Memory B cell (primary cell): ENCODE data around the gene SULT1C4.

Experiments used
- ATAC-seq: fragments of 150-1000 bp; cut with Tn5 transposase; 2 replicates; pipeline ENCODE4 v1.10.0; 2021; ENCODE audit warnings: low read depth, mild to moderate bottlenecking, moderate library complexity
- DNase-seq, 2 donors: peaks; one replicate each; pipeline ENCODE4 v3.0.0; 2022; ENCODE audit warnings: low spot score in 2 of 2
- H3K27ac Mint-ChIP-seq: one replicate; pipeline ENCODE4 v1.8.0; 2022; ENCODE audit warnings: mild to moderate bottlenecking, moderate library complexity, mixed read lengths
- H3K27me3 Mint-ChIP-seq: one replicate; pipeline ENCODE4 v1.8.0; 2022; ENCODE audit warnings: mixed read lengths
- H3K36me3 Mint-ChIP-seq: one replicate; pipeline ENCODE4 v1.8.0; 2022; ENCODE audit warnings: mild to moderate bottlenecking, mixed read lengths
- H3K4me1 Mint-ChIP-seq: one replicate; pipeline ENCODE4 v1.8.0; 2022; ENCODE audit warnings: mixed read lengths
- H3K4me3 Mint-ChIP-seq: one replicate; pipeline ENCODE4 v1.8.0; 2022; ENCODE audit warnings: mild to moderate bottlenecking, moderate library complexity, mixed read lengths
- H3K9me3 Mint-ChIP-seq: one replicate; pipeline ENCODE4 v1.8.0; 2022; ENCODE audit warnings: mixed read lengths

The SULT1C4 gene

DNA sequence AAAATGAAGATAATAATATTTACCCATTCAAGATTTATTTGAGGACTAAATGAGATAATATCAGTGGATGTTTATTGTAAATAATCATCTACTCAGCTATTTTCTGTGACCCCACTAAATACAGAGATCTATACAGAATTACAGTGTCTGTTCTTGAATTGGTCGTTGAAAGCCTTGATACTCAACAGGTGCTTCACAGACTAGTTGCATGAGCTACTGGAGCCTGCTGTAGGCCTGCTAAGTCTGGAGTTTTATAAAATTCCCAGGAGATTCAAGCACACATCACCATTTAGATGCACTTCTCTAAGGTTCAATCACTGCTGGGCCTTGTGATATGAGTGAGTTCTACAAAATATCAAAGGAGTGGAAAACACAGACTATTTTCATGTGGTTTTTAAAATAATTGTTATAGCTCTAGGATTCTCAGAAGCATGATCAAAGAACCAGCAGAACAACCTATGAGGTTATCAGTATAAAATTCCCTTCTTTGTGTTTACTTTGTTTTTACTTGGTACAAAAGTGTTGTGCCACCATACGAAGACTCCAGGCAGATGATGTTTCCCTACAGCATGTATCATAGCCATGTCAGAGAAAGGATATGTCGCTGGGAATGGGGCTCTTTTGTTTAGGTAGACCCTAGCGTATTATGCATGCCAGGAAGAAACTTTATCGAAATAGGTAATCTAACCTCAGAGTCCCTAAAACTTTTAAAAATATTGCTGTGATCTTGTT, 7.1 kb downstream of the SULT1C4 start:
- ATAC-seq (no peak), DNase-seq (no peak)
- Mint-ChIP-seq H3K4me3 (no peak overlapping the region), H3K4me1 (no peaks in the 10 kb centered on the region), H3K9me3 (peaks cover 2% of the 10 kb centered on the region), H3K27ac (no peak overlapping the region), H3K27me3 (peaks cover 7% of the 10 kb centered on the region), H3K36me3 (no peaks in the 10 kb centered on the region)

DNA sequence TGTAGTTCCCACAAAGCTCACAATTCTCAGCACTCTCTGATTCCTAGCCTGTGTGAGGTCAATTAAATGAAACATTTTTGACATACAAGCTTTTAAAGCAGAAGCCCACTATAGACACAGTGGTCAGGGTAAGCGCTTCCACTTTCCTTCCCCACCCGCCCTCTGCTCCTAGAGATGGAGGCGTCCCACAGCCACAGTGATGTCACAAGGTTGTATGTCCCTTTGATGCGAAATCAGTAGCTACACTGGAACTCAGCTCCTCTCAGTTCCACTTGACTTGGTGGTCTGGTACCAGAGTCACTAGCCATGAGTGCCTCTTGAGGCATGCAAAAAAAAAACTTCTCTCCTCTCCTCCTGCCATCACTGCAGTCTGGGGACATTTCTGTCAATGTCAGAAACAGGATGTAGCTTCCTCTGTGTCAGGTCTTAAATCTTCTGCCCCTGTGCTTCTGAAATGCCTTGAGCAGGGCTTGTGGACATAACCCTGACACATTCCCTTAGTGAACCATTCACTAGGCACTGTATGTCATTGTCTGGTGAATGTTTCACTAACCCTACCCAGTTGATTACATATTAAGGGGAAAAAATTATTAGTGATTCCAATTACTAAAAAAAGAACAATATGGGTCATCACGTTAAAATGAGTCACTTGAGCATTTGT, 7.8 kb downstream of the SULT1C4 start:
- DNase-seq = no peak
- Mint-ChIP-seq H3K4me1 (no peaks in the 10 kb centered on the region), H3K4me3 (no peak overlapping the region), H3K9me3 (peaks cover 2% of the 10 kb centered on the region), H3K36me3 (no peaks in the 10 kb centered on the region), H3K27ac (no peak overlapping the region), H3K27me3 (peaks cover 7% of the 10 kb centered on the region)
- no peak for ATAC-seq

DNA sequence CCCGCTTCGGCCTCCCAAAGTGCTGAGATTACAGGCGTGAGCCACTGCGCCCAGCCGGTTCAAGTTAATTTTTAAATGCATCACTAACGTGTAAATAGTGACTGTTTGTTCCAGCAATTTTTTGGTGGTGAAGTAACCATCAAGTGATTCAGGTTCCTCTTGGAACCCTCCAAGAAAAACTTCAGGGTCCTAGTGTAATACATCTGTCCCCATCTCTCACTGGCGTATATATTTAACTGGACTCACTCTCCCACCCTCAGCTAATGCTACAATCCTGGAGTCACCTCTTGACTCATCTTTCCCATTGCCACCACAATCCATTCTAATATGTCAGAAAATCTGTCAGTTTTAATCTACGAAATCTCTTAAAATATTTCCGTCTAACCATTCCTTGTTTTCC, 10.3 kb downstream of the SULT1C4 start:
- no peak for ATAC-seq
- no peak overlapping the region for H3K4me3 Mint-ChIP-seq
- DNase-seq = no peak
- H3K4me1 Mint-ChIP-seq = no peaks in the 10 kb centered on the region
- H3K27me3 Mint-ChIP-seq = peaks cover 7% of the 10 kb centered on the region
- H3K36me3 Mint-ChIP-seq = peaks cover 2% of the 10 kb centered on the region
- peaks cover 8% of the 10 kb centered on the region for H3K9me3 Mint-ChIP-seq
- no peak overlapping the region for H3K27ac Mint-ChIP-seq

DNA sequence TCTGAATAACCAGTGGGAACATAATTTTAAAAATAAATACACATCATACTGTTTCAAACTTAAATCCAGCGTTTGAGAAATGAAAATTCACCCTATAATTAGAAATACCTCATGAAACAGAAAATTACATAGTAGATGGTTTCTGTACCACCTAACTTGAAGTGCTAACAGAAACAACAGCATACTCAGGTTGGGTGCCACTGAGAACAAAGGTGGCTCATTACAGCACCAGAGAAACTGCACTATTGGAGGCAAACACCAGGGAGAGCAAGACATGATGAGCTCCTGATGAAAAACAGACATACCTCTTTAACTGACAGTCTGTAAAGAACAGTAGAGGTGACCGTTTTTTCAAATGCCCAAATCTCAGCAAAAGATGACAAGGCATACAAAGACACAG, 12.6 kb downstream of the SULT1C4 start:
- no peak for DNase-seq
- no peaks in the 10 kb centered on the region for H3K4me1 Mint-ChIP-seq
- ATAC-seq = no peak

DNA sequence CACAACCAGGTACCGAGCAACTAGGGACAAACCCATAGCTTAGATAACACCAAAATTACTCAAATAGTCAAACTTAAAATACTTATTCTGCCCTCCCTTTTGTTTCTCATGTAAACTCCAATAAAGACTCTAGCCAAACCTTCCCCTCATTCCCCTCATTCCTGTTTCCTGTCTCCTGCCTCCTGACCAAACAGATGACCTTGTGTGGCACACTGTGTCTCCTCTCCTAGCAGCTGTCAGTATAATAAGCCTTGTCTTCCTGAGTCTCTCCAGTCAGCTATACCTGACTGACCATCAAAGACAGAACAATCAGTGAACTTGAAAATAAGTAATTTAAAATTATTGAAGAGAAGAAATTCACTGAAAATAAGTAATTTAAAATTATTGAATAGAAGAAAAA, 14.3 kb downstream of the SULT1C4 start:
- ATAC-seq (no peak), DNase-seq (no peak)
- Mint-ChIP-seq H3K27me3 (peaks cover 4% of the 10 kb centered on the region), H3K27ac (no peak overlapping the region), H3K36me3 (peaks cover 5% of the 10 kb centered on the region), H3K4me3 (no peak overlapping the region), H3K9me3 (peaks cover 8% of the 10 kb centered on the region), H3K4me1 (no peaks in the 10 kb centered on the region)

More for the DNA sequence above, 12.6 kb downstream of the SULT1C4 start:
- Mint-ChIP-seq H3K27ac (no peak overlapping the region), H3K27me3 (peaks cover 4% of the 10 kb centered on the region), H3K9me3 (peaks cover 8% of the 10 kb centered on the region), H3K36me3 (peaks cover 2% of the 10 kb centered on the region), H3K4me3 (no peak overlapping the region)

DNA sequence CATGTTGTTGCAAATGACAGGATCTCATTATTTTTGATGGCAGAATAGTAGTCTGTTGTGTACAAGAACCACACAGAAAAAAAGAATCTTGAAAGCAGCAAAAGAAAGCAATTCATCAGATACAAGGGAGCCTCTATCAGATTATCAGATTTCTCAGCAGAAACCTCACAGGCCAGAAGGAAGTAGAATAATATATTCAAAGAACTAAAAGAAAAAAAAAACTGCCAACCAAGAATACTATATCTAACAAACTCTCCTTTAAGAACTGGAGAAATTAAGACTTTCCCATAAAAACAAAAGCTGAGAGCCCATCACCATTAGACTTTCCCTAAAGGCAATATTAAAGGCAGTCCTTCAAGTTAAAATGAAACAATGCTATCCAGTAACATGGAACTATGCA, 15.4 kb downstream of the SULT1C4 start:
- Mint-ChIP-seq H3K4me3 (no peak overlapping the region), H3K36me3 (peaks cover 6% of the 10 kb centered on the region), H3K9me3 (peaks cover 9% of the 10 kb centered on the region), H3K27ac (no peak overlapping the region), H3K4me1 (no peaks in the 10 kb centered on the region), H3K27me3 (peaks cover 4% of the 10 kb centered on the region)
- no peak for DNase-seq
- no peak for ATAC-seq

DNA sequence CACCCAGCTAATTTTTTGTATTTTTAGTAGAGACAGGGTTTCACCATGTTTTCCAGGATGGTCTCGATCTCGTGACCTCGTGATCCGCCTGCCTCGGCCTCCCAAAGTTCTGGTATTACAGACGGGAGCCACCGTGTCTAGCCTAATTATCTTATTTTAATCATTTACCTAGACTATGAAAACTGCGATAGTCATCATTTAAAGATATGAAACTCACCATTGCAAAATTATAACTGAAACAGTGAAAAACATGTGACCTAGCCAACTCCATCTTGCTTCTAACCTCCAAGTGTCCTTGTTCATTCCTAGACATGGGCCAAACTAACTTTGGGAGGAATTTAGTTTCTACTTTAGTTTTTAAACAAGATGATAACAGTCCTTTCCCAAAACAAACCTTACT, 17.4 kb downstream of the SULT1C4 start:
- Mint-ChIP-seq H3K36me3 (peaks cover 6% of the 10 kb centered on the region), H3K27ac (no peak overlapping the region), H3K9me3 (peaks cover 10% of the 10 kb centered on the region), H3K4me3 (no peak overlapping the region), H3K4me1 (no peaks in the 10 kb centered on the region), H3K27me3 (no peaks in the 10 kb centered on the region)
- DNase-seq (no peak), ATAC-seq (no peak)

DNA sequence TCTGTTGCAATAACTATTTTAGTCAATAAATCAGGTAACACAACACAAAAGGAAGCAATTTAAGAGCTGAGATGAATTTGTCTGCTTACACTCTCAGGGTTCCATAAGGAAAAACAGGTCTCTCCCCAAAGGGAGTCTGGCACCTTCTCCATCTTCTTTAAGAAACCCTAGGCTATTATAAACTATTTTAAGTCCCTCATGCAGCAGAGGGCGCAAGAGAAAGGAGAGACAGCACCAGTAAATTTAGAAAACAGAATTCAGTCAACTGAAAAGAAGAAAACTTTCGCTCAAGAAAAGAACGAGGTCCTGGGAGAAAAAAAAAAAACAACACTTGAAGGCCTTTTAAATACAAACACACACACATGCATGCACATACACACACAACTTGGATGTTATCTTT, 19.1 kb downstream of the SULT1C4 start:
- no peak for ATAC-seq
- Mint-ChIP-seq H3K27me3 (no peaks in the 10 kb centered on the region), H3K4me3 (no peak overlapping the region), H3K4me1 (no peaks in the 10 kb centered on the region), H3K27ac (no peak overlapping the region), H3K36me3 (peaks cover 6% of the 10 kb centered on the region), H3K9me3 (peaks cover 15% of the 10 kb centered on the region)
- no peak for DNase-seq

DNA sequence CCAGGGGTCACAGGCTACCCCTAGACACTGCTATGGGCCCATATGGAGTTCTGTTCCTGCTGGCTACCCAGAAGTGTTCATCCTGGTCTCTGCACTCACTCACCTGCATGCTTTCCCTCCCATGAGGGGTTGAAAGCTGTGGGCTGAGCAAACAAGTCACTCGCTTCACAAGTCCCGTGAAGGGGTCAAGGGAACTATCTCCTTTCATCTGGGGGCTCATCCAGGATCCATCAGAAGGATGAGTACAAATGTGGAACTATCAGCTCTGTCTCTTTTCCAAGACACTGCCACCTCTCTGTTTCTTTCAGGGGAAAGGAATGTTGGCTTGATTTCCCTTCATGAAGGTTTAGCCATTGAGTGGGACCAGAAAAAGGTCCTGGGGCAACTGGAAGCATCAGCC, 21.7 kb downstream of the SULT1C4 start:
- Mint-ChIP-seq H3K9me3 (peaks cover 9% of the 10 kb centered on the region), H3K36me3 (peaks cover 5% of the 10 kb centered on the region), H3K27me3 (no peaks in the 10 kb centered on the region)

DNA sequence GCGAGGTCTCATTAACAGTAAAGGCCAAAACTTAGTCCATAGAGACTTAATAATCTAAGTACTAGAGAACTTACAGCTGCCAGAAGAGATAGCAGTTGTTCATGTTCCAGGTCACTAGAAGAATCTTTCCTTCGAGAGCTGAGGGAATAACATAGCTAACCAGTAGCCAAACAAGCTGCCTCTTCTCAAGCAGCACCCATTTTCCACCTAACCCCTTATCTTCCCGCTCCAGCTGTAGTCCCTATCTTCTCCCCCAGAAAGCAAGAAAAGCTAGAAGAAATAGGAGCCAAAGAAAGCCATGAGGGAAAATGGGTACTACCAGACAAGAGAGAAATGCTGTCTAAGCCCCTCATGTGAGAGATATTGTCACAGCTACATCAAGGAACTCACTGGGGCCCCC, 24.0 kb downstream of the SULT1C4 start:
- ATAC-seq (no peak), DNase-seq (no peak)
- Mint-ChIP-seq H3K27ac (no peak overlapping the region), H3K4me1 (no peaks in the 10 kb centered on the region), H3K4me3 (no peak overlapping the region), H3K27me3 (no peaks in the 10 kb centered on the region), H3K9me3 (peaks cover 17% of the 10 kb centered on the region), H3K36me3 (peaks cover 5% of the 10 kb centered on the region)

More for the DNA sequence above, 21.7 kb downstream of the SULT1C4 start:
- Mint-ChIP-seq H3K27ac (no peak overlapping the region), H3K4me1 (no peaks in the 10 kb centered on the region), H3K4me3 (no peak overlapping the region)
- ATAC-seq = no peak
- no peak for DNase-seq

DNA sequence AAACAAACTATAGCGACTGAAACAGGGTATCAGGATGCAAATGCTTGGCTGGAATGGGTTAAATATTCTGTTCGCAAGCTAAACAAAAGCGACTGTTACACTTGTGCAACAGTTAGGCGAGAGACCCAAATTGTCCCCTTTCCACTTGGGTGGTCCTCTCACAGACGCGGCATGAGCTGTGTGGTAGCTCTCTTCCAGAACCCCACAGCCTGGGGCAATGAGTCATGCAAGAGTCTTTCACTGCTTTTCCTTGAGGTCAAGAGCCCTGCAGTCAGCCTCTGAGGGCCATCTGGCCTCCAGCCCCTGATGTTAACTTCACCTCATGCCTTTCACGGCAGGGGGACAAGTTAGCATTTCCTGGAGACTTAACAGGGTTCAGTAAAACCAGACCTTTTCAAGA, 25.7 kb downstream of the SULT1C4 start:
- no peaks in the 10 kb centered on the region for H3K4me1 Mint-ChIP-seq
- no peak overlapping the region for H3K4me3 Mint-ChIP-seq
- peaks cover 15% of the 10 kb centered on the region for H3K9me3 Mint-ChIP-seq
- ATAC-seq = no peak
- H3K27me3 Mint-ChIP-seq = peaks cover 3% of the 10 kb centered on the region
- H3K36me3 Mint-ChIP-seq = peaks cover 2% of the 10 kb centered on the region
- no peak overlapping the region for H3K27ac Mint-ChIP-seq
- no peak for DNase-seq

DNA sequence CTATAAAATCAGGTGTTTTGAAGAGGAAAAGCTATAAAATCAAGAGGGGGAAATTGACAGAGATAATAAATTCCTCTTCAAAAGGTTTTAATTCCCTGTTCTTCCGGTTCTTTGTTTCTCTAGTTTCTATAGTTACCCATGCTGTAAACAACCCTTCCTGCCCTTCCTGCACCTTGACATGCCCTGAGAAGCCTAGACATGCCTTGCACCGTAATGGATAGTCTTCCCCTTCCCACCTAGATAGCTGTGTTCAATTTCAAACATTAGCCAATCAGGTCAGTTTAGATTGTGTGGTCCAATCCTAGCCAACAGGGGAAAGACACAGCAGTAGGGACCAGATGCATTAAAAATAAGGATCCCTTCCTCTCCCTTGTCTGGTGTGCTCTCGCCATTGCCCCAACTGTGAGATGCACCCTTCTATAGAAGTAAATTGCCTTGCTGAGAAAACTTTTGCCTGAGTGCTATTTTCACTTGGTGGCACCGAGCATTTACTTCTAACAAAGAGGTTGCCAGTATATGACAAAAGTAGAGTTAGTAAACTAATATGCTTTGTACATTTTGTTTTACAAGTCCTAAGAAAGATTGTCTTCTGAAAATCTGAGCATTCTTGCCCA, 27.1 kb downstream of the SULT1C4 start:
- no peak overlapping the region for H3K27ac Mint-ChIP-seq
- DNase-seq (no peak), ATAC-seq (no peak)
- peaks cover 2% of the 10 kb centered on the region for H3K36me3 Mint-ChIP-seq
- H3K4me3 Mint-ChIP-seq = no peak overlapping the region
- peaks cover 13% of the 10 kb centered on the region for H3K9me3 Mint-ChIP-seq
- peaks cover 10% of the 10 kb centered on the region for H3K27me3 Mint-ChIP-seq
- H3K4me1 Mint-ChIP-seq = no peaks in the 10 kb centered on the region

DNA sequence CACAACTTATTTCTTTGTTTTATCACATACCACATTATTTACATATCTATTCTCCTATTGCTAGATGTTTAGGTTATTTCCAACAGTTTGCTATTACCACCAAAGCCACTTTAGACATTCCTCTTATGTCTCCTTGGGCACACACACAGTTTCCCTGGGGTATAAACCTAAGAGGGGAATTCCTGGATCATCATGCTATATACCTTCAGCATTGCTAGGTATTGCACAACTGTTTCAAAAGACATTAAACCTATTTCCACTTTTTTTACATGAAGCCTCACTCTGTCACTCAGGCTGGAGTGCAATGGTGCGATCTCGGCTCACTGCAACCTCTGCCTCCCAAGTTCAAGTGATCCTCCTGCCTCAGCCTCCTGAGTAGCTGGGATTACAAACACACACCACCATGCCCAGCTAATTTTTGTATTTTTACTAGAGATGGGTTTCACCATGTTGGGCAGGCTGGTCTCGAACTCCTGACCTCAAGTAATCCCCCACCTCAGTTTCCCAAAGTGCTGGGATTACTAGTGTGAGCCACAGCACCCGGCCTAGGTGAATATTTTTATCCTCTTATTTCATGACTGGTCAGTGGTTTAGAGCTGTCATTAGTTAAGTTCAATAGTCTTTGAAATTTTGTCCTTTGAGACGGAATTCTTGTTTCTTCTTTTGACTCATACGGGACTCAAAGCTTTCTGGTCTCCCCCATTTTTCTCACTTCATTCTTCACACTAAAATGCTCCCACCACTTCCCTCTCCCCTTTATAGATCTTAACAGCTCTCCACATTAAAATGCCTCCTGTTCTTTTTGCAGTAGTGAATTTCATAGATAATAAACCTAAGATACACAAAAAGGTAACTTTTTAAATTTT, 30.3 kb downstream of the SULT1C4 start:
- H3K27me3 Mint-ChIP-seq = peaks cover 10% of the 10 kb centered on the region
- peaks cover 2% of the 10 kb centered on the region for H3K36me3 Mint-ChIP-seq
- H3K4me3 Mint-ChIP-seq = no peak overlapping the region
- H3K4me1 Mint-ChIP-seq = no peaks in the 10 kb centered on the region
- ATAC-seq (no peak), DNase-seq (no peak)
- peaks cover 8% of the 10 kb centered on the region for H3K9me3 Mint-ChIP-seq
- no peak overlapping the region for H3K27ac Mint-ChIP-seq

DNA sequence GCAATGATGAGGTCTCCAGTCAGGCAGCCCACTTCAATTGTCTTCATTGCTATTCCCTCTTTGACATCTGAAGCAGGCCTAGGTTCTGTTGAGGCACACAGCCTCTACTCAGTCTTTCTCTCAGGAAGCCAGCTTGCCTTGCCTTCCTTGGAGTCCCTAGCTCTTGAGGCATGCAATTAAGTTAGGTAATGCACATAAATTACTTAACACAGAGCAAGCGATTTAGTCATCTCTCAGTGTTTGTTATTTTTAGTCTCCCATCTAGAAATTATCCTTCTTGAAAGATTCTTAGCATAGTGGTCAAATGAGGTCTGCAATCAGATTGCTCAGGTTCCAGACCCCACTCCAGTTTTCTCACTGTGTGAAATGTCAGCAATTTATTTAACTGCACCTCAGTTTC, 32.0 kb downstream of the SULT1C4 start:
- Mint-ChIP-seq H3K36me3 (peaks cover 2% of the 10 kb centered on the region), H3K4me1 (no peaks in the 10 kb centered on the region), H3K27me3 (peaks cover 10% of the 10 kb centered on the region), H3K4me3 (no peak overlapping the region), H3K9me3 (peaks cover 6% of the 10 kb centered on the region), H3K27ac (no peak overlapping the region)
- no peak for DNase-seq
- no peak for ATAC-seq
